ENCODE results near the gene ZNF175.

- TF ChIP-seq GATA3 (IDR thresholded peaks at IDR 0.05; ENCODE audit: low read depth, low read length), result no peak
- no peak for TF ChIP-seq GATA2 (IDR thresholded peaks at IDR 0.05; ENCODE audit: low read depth, low read length)
Observed at GRCh38 chr19:51599084-51599483, 28.0 kb downstream of the ZNF175 start.
